HCT116 (cell line): ENCODE data around the gene MSH4.

Experiments
- EZH2 ChIP-seq: fragments of 200-600 bp; sonication (generic); IDR thresholded peaks from 2 replicates; pipeline ENCODE4 v1.6.1; 2017; ENCODE audit warnings: antibody characterized with exemption, mixed run types
- POLR2A ChIP-seq: IDR thresholded peaks from 2 replicates; pipeline ENCODE4 v1.7.0; 2011; ENCODE audit warnings: borderline replicate concordance; ENCODE audit not compliant: insufficient read depth, insufficient read length; ENCODE audit errors: extremely low read depth
- TCF7L2 ChIP-seq: IDR thresholded peaks from 2 replicates; pipeline ENCODE4 v1.7.0; 2011; ENCODE audit warnings: borderline replicate concordance, inconsistent platforms; ENCODE audit not compliant: insufficient read depth, insufficient read length; ENCODE audit errors: extremely low read depth
- TF ChIP-seq, protein P1 (sequence below), 3 experiments: fragments of 200-600 bp in 1 of 3; sonication (generic) in 1 of 3; IDR thresholded peaks in 2 of 3; conservative IDR thresholded peaks in 1 of 3; 2 replicates each; pipeline ENCODE4 v1.5.1; 2012 to 2017; ENCODE audit warnings: low read depth in 2 of 3, low read length in 2 of 3, antibody characterized with exemption in 1 of 3, borderline replicate concordance in 1 of 3, control low read depth in 1 of 3, mild to moderate bottlenecking in 1 of 3, mixed read lengths in 1 of 3, mixed run types in 1 of 3, moderate library complexity in 1 of 3; ENCODE audit not compliant: insufficient read depth in 1 of 3

DNA sequence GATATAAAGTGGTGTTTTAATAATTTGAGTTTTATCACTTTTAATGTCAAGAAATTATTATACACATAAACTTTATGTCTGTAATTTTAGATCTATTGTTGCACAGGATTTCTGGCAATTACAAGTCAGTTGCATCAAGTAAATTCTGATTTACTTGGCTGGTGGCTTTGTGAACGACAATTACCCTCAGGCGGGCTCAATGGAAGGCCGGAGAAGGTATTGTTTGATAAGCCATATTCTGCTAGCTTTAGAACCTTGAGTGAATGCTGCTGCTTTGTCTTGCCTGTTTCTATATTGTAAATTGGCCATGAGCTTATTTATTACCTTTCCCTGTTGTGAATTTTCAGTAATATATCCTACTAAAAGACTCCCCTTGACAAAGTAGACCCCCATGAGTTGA lies 4.6 kb upstream of the MSH4 start:
- TF ChIP-seq TCF7L2 (no peak), POLR2A (no peak), EZH2 (no peak)
- TF ChIP-seq, protein P1, sequence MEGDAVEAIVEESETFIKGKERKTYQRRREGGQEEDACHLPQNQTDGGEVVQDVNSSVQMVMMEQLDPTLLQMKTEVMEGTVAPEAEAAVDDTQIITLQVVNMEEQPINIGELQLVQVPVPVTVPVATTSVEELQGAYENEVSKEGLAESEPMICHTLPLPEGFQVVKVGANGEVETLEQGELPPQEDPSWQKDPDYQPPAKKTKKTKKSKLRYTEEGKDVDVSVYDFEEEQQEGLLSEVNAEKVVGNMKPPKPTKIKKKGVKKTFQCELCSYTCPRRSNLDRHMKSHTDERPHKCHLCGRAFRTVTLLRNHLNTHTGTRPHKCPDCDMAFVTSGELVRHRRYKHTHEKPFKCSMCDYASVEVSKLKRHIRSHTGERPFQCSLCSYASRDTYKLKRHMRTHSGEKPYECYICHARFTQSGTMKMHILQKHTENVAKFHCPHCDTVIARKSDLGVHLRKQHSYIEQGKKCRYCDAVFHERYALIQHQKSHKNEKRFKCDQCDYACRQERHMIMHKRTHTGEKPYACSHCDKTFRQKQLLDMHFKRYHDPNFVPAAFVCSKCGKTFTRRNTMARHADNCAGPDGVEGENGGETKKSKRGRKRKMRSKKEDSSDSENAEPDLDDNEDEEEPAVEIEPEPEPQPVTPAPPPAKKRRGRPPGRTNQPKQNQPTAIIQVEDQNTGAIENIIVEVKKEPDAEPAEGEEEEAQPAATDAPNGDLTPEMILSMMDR (IDR thresholded peaks at IDR 0.05 in 2 of 3, conservative IDR thresholded peaks at IDR 0.05 in 1 of 3; ENCODE audit: borderline replicate concordance in 1 of 3, insufficient read depth in 1 of 3, low read depth in 2 of 3, low read length in 2 of 3) = no peak
